ENCODE data around the gene GDPD1.
"Not testable (repeated sequence)": the region's sequence is repeated elsewhere in the genome, so short reads cannot be mapped to it uniquely, and the experiment has no call there.

Gene GDPD1

DNA sequence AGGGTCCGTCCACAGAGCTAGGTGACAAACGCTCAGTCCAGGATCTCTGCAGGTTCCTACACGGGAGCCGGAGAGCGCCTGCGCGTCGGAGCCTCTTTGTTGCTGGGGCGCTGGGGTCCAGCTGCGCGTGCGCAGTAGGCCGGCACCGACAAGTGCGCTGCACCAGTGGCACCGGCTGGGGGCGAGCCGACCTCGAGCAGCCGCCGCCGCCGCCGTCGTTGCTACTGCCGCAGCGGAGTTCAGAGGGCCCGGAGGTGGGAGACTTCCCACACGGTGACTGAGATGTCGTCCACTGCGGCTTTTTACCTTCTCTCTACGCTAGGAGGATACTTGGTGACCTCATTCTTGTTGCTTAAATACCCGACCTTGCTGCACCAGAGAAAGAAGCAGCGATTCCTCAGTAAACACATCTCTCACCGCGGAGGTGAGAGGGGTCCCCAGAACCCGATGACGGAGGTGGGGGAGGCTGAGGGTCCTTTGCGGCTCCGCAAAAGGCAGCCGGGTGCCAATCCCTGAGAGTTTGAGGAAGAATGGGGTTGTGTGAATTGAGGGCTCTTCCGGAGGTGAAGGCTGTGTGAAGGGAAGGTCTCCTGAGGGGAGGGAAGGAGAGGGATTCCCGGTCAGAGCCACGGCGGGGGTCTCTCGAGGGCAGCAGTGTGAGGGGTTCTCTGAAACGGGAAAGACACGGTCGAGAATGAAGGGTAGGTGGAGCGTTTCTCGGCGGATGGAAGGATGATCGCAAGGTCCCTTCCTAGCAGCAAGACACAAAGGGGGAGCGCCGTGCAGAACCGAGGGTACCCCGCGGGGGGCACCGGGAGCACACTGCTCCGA, at the start of gene GDPD1:
Gene GDPD1, plus strand, starts transcription at position 184 of the 831 bp plus-strand sequence. Its CDS starts 99 bp downstream, at position 283.
- no peak for FAIRE-seq

- no peak for FAIRE-seq
These were observed 47.8 kb upstream of the GDPD1 start for GRCh38 chr17:59172436-59173004.

- FAIRE-seq: no peak
These were observed 45.6 kb upstream of the GDPD1 start for GRCh38 chr17:59174671-59175070.

DNA sequence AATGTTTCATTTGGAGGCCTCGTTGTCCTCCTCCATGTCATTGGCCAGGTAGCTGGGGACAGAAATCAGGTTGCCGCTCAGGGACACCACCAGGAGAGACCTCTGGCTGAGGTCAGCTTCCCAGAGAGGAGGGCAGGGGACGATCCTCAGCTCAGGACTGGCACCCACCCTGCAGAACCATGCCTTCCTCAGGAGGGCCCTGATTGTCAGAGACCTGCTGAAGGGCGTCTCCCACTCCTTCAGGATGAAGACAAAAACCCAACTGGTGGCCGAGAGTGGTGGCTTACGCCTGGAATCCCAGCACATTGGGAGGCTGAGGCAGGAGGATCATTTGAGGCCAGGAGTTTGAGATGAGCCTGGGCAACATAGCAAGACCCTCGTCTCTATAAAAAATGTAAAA, 45.2 kb upstream of the GDPD1 start:
- FAIRE-seq: no peak

DNA sequence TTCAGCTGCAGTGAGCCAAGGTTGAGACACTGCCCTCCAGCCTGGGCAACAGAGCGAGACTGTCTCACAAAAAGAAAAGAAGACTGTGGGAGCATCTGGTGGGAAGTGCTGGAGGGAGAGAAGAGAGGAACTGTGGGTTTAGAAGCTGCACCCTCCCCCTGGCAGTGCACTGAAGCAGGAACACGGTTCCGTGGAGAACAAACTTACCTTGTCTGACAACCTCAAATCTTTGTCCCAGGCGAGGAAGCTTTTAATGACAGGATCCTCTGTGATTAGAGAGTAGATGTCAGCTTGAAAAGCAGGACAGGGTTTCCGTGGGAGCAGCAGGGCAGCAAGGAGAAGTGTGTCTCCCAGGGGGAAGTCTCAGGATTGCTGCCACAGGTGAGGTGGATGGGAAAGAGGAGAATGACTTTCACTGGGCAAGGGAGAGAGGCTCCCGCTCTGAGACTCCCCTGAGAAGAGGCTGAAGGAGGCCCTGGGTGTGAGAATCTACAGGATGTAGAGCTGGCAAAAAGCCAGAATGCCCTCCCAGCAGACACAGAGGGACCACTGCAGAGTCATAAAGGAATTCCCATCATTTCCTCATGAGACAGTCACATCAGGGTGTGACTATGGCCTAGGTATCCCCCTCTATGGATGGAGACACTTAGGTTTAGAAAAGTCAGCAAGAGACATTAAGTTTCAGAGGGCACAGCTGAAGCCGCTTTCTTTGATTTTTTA, 41.9 kb upstream of the GDPD1 start:
- FAIRE-seq: no peak

DNA sequence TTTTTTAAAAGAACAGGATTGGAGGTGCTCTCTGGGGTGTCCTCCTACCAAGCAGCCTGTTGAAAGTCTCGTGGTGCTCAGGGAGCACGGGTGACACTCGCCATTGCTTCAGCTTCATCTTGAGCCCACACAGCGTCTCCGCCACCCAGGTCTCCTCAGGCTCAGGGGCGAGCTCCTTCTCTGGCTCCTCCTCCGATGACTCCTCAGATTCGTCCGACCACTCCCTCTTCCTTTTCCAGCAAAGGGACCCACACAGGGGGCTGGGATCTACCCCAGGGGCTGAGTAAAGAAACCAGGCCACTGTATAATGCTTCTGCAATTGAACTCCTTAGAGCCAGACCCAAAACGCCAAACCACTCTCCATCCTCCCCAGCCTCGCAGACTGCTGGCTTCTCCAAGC, 40.7 kb upstream of the GDPD1 start:
- FAIRE-seq: not testable (repeated sequence)

DNA sequence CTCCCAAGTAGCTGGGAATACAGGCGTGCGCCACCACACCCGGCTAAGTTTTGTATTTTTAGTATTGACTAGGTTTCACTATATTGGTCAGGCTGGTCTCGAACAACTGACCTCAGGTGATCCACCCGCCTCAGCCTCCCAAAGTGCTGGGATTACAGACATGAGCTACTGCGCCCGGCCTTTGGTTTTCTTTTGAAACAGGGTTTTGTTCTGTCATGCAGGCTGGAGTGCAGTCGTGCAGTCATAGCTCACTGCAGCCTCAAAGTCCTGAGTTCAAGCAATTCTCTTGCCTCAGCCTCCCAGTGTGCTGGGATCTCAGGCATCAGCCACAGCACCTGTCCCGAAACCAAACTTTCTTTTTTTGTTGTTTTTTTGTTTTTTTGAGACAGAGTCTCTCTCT, 39.7 kb upstream of the GDPD1 start:
- FAIRE-seq: no peak

GRCh38 chr17:59181481-59181880, 38.8 kb upstream of the GDPD1 start:
- no peak for FAIRE-seq

GRCh38 chr17:59185997-59186396, 34.3 kb upstream of the GDPD1 start:
- FAIRE-seq: no peak

- FAIRE-seq: no peak
These were observed 33.5 kb upstream of the GDPD1 start for GRCh38 chr17:59186850-59187249.

GRCh38 chr17:59190806-59191205, 29.5 kb upstream of the GDPD1 start:
- no peak for FAIRE-seq

- FAIRE-seq: no peak
These were observed 26.9 kb upstream of the GDPD1 start for GRCh38 chr17:59193336-59193862.

- FAIRE-seq: no peak
These were observed 20.9 kb upstream of the GDPD1 start for GRCh38 chr17:59199398-59199797.

DNA sequence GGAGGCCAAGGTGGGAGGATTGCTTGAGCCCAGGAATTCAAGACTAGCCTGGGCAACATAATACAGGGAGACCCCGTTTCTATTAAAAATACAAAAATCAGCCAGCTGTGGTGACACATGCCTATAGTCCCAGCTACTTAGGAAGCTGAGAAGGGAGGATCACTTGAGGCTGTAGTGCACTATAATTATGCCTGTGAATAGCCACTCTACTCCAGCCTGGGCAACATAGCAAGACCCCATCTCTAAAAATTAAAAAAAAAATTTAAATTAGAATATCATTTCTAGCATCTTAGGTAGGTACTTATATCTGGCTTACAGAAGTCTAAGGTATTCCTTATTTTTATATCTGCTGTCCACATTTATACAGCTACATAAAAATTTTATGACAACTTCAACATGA, 18.0 kb upstream of the GDPD1 start:
- no peak for FAIRE-seq

DNA sequence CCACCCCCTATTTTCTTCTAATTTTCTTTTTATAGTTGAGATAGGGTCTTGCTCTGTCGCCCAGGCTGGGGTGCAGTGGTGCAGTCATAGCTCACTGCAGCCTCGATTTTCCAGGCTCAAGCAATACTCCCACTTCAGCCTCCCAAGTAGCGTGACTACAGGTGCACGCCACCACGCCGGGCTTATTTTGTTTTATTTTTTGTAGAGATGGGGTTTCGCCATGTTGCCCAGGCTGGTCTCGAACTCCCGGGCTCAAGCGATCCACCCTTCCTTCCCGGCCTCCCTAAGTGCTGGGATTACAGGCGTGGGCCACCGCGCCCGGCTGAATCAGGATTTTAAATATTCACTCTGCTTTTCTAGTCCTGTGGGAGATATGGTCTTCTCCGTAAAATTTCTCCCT, 941 bp upstream of the GDPD1 start:
- no peak for FAIRE-seq

DNA sequence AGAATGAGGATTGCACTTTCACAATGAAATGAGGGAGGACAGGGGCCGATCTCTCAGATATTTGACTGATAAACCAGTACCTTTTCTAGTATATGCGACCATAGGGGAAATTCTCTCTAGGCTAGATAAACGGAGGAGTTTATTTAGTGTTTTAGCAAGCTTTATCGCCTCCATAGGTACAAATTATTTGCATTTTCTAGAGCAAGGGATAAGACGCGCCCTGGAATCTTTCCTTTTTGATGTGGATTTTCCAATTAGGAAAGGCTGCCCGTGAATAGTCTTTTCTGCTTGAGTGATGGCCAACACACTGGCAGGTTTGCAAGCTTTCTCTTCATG, 351 bp upstream of the GDPD1 start:
- FAIRE-seq: no peak

DNA sequence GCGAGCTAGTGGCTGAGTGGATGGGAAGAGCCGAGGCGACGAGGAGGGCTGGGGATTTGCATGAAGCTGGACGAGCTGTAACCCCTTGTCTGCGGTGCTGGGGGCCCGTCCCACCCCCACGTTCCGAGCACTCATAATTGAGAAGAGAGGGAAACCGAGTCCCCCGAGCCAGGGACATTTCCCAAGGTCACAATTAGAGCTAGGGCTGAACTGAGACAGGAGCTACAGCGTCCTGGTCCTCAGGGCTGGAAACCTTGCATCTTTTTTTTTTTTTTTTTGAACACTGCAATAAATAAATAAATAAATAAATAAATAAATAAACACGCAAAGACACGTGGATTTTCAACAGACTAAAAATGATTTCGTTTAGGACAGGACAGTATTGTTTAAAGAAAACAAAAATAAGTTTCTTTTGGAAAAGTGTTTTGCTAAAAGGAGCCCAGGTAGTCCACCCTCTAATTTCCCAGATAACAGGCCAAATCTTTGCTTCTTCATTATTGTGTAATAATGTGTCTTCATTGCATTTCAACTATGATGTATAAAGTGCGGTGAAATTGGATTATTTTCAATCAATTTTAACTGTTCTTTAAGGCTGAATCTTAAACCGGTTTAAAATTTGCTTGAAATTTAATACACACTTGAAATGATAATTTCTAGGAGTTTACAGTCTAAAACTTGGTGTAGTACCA, 992 bp downstream of the GDPD1 start:
- no peak for FAIRE-seq

GRCh38 chr17:59223813-59224212, 3.5 kb downstream of the GDPD1 start:
- FAIRE-seq: no peak

- FAIRE-seq: not testable (repeated sequence)
These were observed 8.3 kb downstream of the GDPD1 start for GRCh38 chr17:59228588-59228987.

- FAIRE-seq: no peak
These were observed 10.5 kb downstream of the GDPD1 start for GRCh38 chr17:59230764-59231163.

DNA sequence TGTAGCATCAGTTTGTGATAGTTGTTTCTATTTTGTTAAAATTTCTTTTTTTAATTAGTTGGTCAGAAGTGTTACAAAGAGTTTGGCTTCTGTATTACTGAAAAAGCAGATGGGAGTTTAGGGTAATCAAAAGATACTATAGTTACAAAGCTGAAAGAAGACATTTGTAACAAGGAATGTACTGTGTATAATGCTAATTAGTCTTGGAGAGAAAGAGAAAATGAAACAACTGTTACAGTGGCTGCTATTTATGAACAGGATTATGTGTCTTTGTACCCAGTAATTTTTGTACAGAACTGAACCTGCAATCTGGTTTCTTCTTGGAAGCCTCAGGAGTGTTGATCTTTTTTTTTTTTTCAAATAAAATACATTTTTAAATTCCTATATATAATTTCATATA, 14.3 kb downstream of the GDPD1 start:
- no peak for FAIRE-seq

- no peak for FAIRE-seq
These were observed 18.6 kb downstream of the GDPD1 start for GRCh38 chr17:59238906-59239305.

- no peak for FAIRE-seq
These were observed 23.8 kb downstream of the GDPD1 start for GRCh38 chr17:59244081-59244480.
